Hematopoietic multipotent progenitor cell treated with erythropoietin and hydrocortisone succinate and interleukin-3 and kit ligand, for 15 days (in vitro differentiated cells): Measurements from ENCODE around the gene AQR.
"Not testable (repeated sequence)": the region's sequence is repeated elsewhere in the genome, so short reads cannot be mapped to it uniquely, and the experiment has no call there.

Experiments used
- DNase-seq: peaks from one replicate; pipeline ENCODE4 v3.0.0-alpha.2; 2015; ENCODE audit warnings: low spot score

Gene AQR

GRCh38 chr15:34969340-34970097 lies at the start of gene AQR:
Gene AQR (minus strand): TSS chr15:34969742. CDS start chr15:34969613, 129 bp downstream.
- DNase-seq: peak; percentile 96

GRCh38 chr15:35014241-35014640 lies 44.7 kb upstream of the AQR start:
- no peak for DNase-seq

GRCh38 chr15:35013370-35013769 lies 43.8 kb upstream of the AQR start:
- DNase-seq: no peak

GRCh38 chr15:35007397-35007796 lies 37.9 kb upstream of the AQR start:
- no peak for DNase-seq

GRCh38 chr15:35005933-35006332 lies 36.4 kb upstream of the AQR start:
- DNase-seq: no peak

GRCh38 chr15:35003928-35004327 lies 34.4 kb upstream of the AQR start:
- DNase-seq: no peak

- no peak for DNase-seq
Measured at GRCh38 chr15:35000511-35000910, 31.0 kb upstream of the AQR start.

GRCh38 chr15:34999906-35000305 lies 30.4 kb upstream of the AQR start:
- DNase-seq: no peak

- no peak for DNase-seq
Measured at GRCh38 chr15:34994925-34995324, 25.4 kb upstream of the AQR start.

GRCh38 chr15:34993877-34994276 lies 24.3 kb upstream of the AQR start:
- DNase-seq: no peak

GRCh38 chr15:34993412-34993811 lies 23.9 kb upstream of the AQR start:
- DNase-seq: no peak

- peak; percentile 82 for DNase-seq
Measured at GRCh38 chr15:34988027-34988902, 18.7 kb upstream of the AQR start, which contains the start of gene ZNF770. Gene ZNF770 (minus strand): TSS chr15:34988287. CDS start chr15:34983434, 4,853 bp downstream.

- no peak for DNase-seq
Measured at GRCh38 chr15:34987609-34988026, 18.1 kb upstream of the AQR start.

GRCh38 chr15:34986771-34987480 lies 17.4 kb upstream of the AQR start:
- peak; percentile 11 for DNase-seq

GRCh38 chr15:34986326-34986725 lies 16.8 kb upstream of the AQR start:
- no peak for DNase-seq

- no peak for DNase-seq
Measured at GRCh38 chr15:34984889-34985630, 15.5 kb upstream of the AQR start.

GRCh38 chr15:34976743-34977142 lies 7.2 kb upstream of the AQR start:
- no peak for DNase-seq

GRCh38 chr15:34976073-34976472 lies 6.5 kb upstream of the AQR start:
- DNase-seq: no peak

- no peak for DNase-seq
Measured at GRCh38 chr15:34973512-34973911, 4.0 kb upstream of the AQR start.

- not testable (repeated sequence) for DNase-seq
Measured at GRCh38 chr15:34970098-34970643, 629 bp upstream of the AQR start.

GRCh38 chr15:34964277-34964676 lies 5.3 kb downstream of the AQR start:
- no peak for DNase-seq
